Measurements from ENCODE around the gene MCF2L. TPM values are rescaled to one million over a fixed set of nuclear protein-coding genes. Genes with fewer than 3 reads are reported as not detected.

MCF2L gene
- total RNA-seq, 1 experiment from 2014 or later: 22.1 TPM

DNA sequence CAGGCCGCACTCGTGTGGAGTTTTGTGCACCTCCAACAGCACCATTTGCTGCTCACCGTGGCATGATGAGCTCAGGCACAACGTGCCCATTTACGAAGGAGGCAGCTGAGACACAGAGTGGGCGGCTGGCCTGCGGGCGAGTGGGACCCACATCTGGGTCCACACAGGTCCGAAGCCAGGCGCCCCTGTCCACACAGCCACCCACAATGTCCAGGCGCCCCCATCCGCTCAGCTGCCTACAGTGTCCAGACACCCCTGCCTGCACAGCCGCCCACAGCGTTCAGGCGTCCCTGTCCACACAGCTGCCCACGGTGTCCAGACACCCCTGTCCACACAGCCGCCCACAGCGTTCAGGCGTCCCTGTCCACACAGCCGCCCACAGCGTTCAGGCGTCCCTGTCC is 94.1 kb downstream of the MCF2L start:
- no peaks in the 10 kb centered on the region for H3K27me3 Mint-ChIP-seq (ENCODE audit: insufficient read depth, unreplicated experiment)
- no peaks in the 10 kb centered on the region for H3K4me1 Mint-ChIP-seq (ENCODE audit: low read depth, unreplicated experiment)
- no TSS peak for BruUV-seq (replicated peaks)
- no peaks in the 10 kb centered on the region for H3K4me1 ChIP-seq
- H3K36me3 Mint-ChIP-seq (ENCODE audit: insufficient read depth, unreplicated experiment): peaks cover 5% of the 10 kb centered on the region
- H3K4me3 ChIP-seq (ENCODE audit: low read depth, low read length): no peak overlapping the region
- H3K4me3 Mint-ChIP-seq (ENCODE audit: unreplicated experiment): no peak overlapping the region
- TF ChIP-seq, protein P1, sequence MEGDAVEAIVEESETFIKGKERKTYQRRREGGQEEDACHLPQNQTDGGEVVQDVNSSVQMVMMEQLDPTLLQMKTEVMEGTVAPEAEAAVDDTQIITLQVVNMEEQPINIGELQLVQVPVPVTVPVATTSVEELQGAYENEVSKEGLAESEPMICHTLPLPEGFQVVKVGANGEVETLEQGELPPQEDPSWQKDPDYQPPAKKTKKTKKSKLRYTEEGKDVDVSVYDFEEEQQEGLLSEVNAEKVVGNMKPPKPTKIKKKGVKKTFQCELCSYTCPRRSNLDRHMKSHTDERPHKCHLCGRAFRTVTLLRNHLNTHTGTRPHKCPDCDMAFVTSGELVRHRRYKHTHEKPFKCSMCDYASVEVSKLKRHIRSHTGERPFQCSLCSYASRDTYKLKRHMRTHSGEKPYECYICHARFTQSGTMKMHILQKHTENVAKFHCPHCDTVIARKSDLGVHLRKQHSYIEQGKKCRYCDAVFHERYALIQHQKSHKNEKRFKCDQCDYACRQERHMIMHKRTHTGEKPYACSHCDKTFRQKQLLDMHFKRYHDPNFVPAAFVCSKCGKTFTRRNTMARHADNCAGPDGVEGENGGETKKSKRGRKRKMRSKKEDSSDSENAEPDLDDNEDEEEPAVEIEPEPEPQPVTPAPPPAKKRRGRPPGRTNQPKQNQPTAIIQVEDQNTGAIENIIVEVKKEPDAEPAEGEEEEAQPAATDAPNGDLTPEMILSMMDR (IDR thresholded peaks at IDR 0.05; ENCODE audit: insufficient read depth in 1 of 2, low read depth in 1 of 2, low read length in 1 of 2, severe bottlenecking in 1 of 2, unreplicated experiment in 1 of 2): no peak
- no peaks in the 10 kb centered on the region for H3K27me3 ChIP-seq (replicated peaks; ENCODE audit: control insufficient read depth, insufficient read depth, low read length)
- no peaks in the 10 kb centered on the region for H3K9me3 Mint-ChIP-seq (ENCODE audit: unreplicated experiment)
- CTCF ChIA-PET: interaction anchor here (0.6 kb wide), 1 partner anchor 209 kb away, joined by 3 read pairs; no protein-coding TSS in a partner anchor
- DNase-seq: no peak
- intact Hi-C loops (cut with micrococcal nuclease; ENCODE audit: unreplicated experiment): no loop called here
- no peaks in the 10 kb centered on the region for H3K9me3 ChIP-seq
- no peaks in the 10 kb centered on the region; the same call in 1 of the 2 replicates for H3K36me3 ChIP-seq (ENCODE audit: control insufficient read depth, insufficient read depth, low read length)
- H3K27ac Mint-ChIP-seq (ENCODE audit: unreplicated experiment): no peak overlapping the region
- POLR2A ChIA-PET: interaction anchor here (0.5 kb wide), 1 partner anchor 876 kb away, joined by 4 read pairs; no protein-coding TSS in a partner anchor

DNA sequence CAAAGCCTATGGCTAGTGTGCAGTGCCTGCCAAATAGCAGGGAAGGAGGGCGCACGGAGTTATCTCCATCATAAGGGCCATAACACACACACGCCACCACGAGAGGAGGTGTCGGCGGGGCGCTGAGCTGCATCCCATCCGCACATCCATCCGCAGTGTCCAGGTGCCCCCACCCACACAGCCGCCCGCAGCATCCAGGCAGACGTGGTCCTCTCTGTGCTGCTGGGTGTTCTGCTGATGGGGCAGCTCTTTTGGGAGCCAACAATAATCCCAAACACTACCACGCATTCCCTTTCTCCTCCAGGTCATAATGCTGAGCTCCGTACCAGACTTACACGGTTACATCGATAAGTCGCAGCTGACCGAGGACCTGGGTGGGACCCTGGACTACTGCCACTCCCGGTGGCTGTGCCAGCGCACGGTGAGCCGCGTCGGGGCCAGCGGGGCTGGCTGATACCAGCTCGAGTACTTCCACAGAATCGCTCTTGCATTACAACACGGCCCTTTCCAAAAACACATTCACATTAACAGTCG is 95.1 kb downstream of the MCF2L start:
- Histone ChIP-seq H3K27me3 (replicated peaks; ENCODE audit: control insufficient read depth, insufficient read depth, low read length) (no peaks in the 10 kb centered on the region), H3K36me3 (ENCODE audit: control insufficient read depth, insufficient read depth, low read length) (no peaks in the 10 kb centered on the region; the same call in 1 of the 2 replicates), H3K4me3 (ENCODE audit: low read depth, low read length) (no peak overlapping the region), H3K4me1 (no peaks in the 10 kb centered on the region), H3K9me3 (no peaks in the 10 kb centered on the region)
- BruUV-seq (replicated peaks): no TSS peak
- no peaks in the 10 kb centered on the region for H3K4me1 Mint-ChIP-seq (ENCODE audit: low read depth, unreplicated experiment)
- no peak overlapping the region for H3K4me3 Mint-ChIP-seq (ENCODE audit: unreplicated experiment)
- H3K27ac Mint-ChIP-seq (ENCODE audit: unreplicated experiment): no peak overlapping the region
- H3K9me3 Mint-ChIP-seq (ENCODE audit: unreplicated experiment): no peaks in the 10 kb centered on the region
- peaks cover 5% of the 10 kb centered on the region for H3K36me3 Mint-ChIP-seq (ENCODE audit: insufficient read depth, unreplicated experiment)
- intact Hi-C loops (cut with micrococcal nuclease; ENCODE audit: unreplicated experiment): no loop called here
- ChIA-PET POLR2A (no interaction called here), CTCF (no interaction called here)
- TF ChIP-seq, protein P1 (IDR thresholded peaks at IDR 0.05; ENCODE audit: insufficient read depth in 1 of 2, low read depth in 1 of 2, low read length in 1 of 2, severe bottlenecking in 1 of 2, unreplicated experiment in 1 of 2): no peak
- no peaks in the 10 kb centered on the region for H3K27me3 Mint-ChIP-seq (ENCODE audit: insufficient read depth, unreplicated experiment)
- DNase-seq: no peak

DNA sequence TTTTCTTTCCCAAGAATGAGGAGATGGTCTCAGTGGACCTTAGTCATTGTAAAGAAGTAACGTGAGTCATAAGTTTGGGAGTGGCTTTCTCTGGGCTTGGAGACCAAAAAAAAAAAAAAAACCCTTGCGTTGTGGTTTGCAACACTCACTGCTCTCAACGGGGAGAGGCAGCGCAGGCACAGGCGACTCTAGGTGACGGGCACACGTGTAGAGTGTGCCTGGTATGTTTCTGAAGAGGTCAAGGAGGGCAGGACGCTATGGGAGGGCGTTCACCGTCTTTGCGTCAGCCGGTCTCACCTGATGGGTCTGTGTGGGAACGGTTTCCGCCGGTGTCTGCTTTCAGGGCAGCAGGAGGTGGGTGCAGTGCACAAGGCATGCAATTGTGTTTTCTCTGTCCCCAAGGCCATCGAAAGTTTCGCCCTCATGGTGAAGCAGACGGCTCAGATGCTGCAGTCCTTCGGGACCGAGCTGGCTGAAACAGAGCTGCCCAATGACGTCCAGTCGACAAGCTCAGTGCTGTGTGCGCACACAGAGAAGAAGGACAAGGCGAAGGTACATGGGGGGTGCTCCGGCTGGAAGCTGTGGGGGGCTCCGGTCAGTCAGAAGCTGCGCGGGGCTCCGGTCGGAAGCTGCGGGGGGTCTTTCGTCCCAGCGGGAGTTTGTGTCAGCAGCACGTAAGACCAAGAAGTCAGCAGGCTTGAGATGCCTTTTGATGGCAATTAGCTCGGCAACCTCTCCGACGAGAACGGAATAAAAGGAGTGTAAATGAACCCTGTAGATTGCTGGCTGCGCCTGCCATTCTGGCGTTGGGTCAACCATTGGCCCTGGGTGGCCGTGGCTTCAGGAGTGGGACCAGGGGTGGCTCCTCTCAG is 95.8 kb downstream of the MCF2L start:
- Mint-ChIP-seq H3K36me3 (ENCODE audit: insufficient read depth, unreplicated experiment) (peaks cover 5% of the 10 kb centered on the region), H3K4me3 (ENCODE audit: unreplicated experiment) (no peak overlapping the region), H3K4me1 (ENCODE audit: low read depth, unreplicated experiment) (no peaks in the 10 kb centered on the region), H3K27me3 (ENCODE audit: insufficient read depth, unreplicated experiment) (no peaks in the 10 kb centered on the region), H3K9me3 (ENCODE audit: unreplicated experiment) (no peaks in the 10 kb centered on the region), H3K27ac (ENCODE audit: unreplicated experiment) (no peak overlapping the region)
- CTCF ChIA-PET: no interaction called here
- H3K9me3 ChIP-seq: no peaks in the 10 kb centered on the region
- no TSS peak for BruUV-seq (replicated peaks)
- intact Hi-C loops (cut with micrococcal nuclease; ENCODE audit: unreplicated experiment): no loop called here
- H3K4me3 ChIP-seq (ENCODE audit: low read depth, low read length): no peak overlapping the region
- no peaks in the 10 kb centered on the region for H3K27me3 ChIP-seq (replicated peaks; ENCODE audit: control insufficient read depth, insufficient read depth, low read length)
- H3K4me1 ChIP-seq: no peaks in the 10 kb centered on the region
- no peaks in the 10 kb centered on the region; the same call in 1 of the 2 replicates for H3K36me3 ChIP-seq (ENCODE audit: control insufficient read depth, insufficient read depth, low read length)
- no peak for DNase-seq
- TF ChIP-seq, protein P1 (IDR thresholded peaks at IDR 0.05; ENCODE audit: insufficient read depth in 1 of 2, low read depth in 1 of 2, low read length in 1 of 2, severe bottlenecking in 1 of 2, unreplicated experiment in 1 of 2): no peak
- POLR2A ChIA-PET: no interaction called here

Data from Caco-2 (cell line).